Immature natural killer cell (primary cell): ENCODE data around the gene FUT8. TPM values are rescaled to one million over a fixed set of nuclear protein-coding genes. Genes with fewer than 3 reads are reported as not detected.
A peak's percentile ranks its signal among the peaks of the same experiment; 100 is the strongest.

Source experiments
- DNase-seq, 3 donors: peaks; one replicate each; pipeline ENCODE4 v3.0.0; 2022; ENCODE audit warnings: mixed read lengths in 1 of 3
- H3K27ac Mint-ChIP-seq, 6 donors: one replicate each; pipeline ENCODE4 v1.8.0; 2020; ENCODE audit warnings: mixed read lengths in 6 of 6, mild to moderate bottlenecking in 5 of 6, inconsistent platforms in 4 of 6, moderate library complexity in 3 of 6
- H3K27me3 Mint-ChIP-seq, 3 donors: one replicate each; pipeline ENCODE4 v1.8.0; 2020 to 2021; ENCODE audit warnings: low read depth in 3 of 3, mild to moderate bottlenecking in 3 of 3, mixed read lengths in 3 of 3, moderate library complexity in 3 of 3, inconsistent platforms in 1 of 3
- H3K36me3 Mint-ChIP-seq, 3 donors: one replicate each; pipeline ENCODE4 v1.8.0; 2020; ENCODE audit warnings: mixed read lengths in 3 of 3, inconsistent platforms in 2 of 3, mild to moderate bottlenecking in 2 of 3
- H3K4me1 Mint-ChIP-seq, 2 donors: one replicate each; pipeline ENCODE4 v1.8.0; 2020; ENCODE audit warnings: inconsistent platforms in 2 of 2, mild to moderate bottlenecking in 2 of 2, mixed read lengths in 2 of 2, moderate library complexity in 1 of 2
- H3K4me3 Mint-ChIP-seq, 5 donors: one replicate each; pipeline ENCODE4 v1.8.0; 2020; ENCODE audit warnings: mild to moderate bottlenecking in 5 of 5, mixed read lengths in 5 of 5, inconsistent platforms in 3 of 5, moderate library complexity in 3 of 5
- H3K9me3 Mint-ChIP-seq, 6 donors: one replicate each; pipeline ENCODE4 v1.8.0; 2020; ENCODE audit warnings: mild to moderate bottlenecking in 6 of 6, mixed read lengths in 6 of 6, inconsistent platforms in 4 of 6, moderate library complexity in 3 of 6
- polyA plus RNA-seq, 3 donors: library from polyadenylated mRNA; unstranded; fragments of 300-500 nt; fragmentation: Illumina TruSeq; gene quantifications; one replicate each; pipeline ENCODE4 v1.2.3, GENCODE V29; 2021

Gene FUT8
- polyA plus RNA-seq, 3 donors from 2014 or later: 6.5 to 11.1 (median 11.0) TPM

DNA sequence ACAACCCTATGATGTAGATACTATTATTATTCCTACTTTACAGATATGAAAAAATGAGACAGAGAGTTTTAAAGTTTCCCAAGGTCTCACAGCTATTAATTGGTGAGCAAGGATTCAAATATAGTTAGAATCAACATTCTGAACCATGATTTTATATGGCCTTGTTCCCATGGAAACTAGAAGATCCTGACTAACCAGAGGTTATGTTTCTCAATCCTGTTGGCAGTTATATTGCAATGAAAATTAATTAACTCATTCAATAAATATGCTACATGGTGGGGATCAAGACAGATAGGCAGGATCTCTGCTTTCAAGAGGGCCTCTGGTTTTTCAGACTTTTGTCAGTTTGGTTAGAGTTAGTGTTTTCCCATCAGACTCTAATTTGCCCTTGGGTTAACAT, 9.3 kb upstream of the FUT8 start:
- no peaks in the 10 kb centered on the region for H3K9me3 Mint-ChIP-seq
- DNase-seq: no peak
- no peak overlapping the region for H3K27ac Mint-ChIP-seq
- no peak overlapping the region for H3K4me3 Mint-ChIP-seq
- no peaks in the 10 kb centered on the region for H3K4me1 Mint-ChIP-seq
- H3K27me3 Mint-ChIP-seq: no peaks in the 10 kb centered on the region
- no peaks in the 10 kb centered on the region for H3K36me3 Mint-ChIP-seq

DNA sequence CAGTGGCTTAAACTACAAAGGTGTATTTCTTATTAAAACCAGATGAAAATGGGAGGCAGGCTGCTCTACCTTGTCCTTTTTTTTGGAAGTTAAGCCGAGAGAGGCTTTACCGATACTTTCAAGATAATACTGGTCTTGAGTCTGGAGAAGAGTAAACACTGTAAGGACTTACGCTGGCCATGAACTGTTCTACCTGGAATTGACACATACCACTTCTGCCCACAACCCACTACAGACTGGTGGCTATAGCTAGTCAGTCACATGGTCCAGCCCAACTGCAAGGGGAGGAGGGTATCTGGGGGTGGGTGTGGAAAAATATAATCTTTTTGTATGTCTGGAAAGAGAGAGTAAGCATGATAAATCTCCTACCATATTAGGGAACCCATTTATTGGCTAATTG, 4.4 kb upstream of the FUT8 start:
- Mint-ChIP-seq H3K27ac (no peak overlapping the region), H3K9me3 (no peaks in the 10 kb centered on the region), H3K36me3 (no peaks in the 10 kb centered on the region), H3K4me3 (no peak overlapping the region), H3K27me3 (peaks cover 2 to 6% (median 4%) of the 10 kb centered on the region in 3 donors), H3K4me1 (peaks cover 9 to 14% of the 10 kb centered on the region in 2 donors)
- DNase-seq: no peak

GRCh38 chr14:65410640-65411039, 1.9 kb upstream of the FUT8 start:
- Mint-ChIP-seq H3K4me3 (peak overlapping the region; percentile 95 to 100 (median 99)), H3K27ac (peak overlapping the region in 5 of 6 donors; percentile 13 to 99 (median 94)), H3K27me3 (peaks cover 2 to 6% (median 4%) of the 10 kb centered on the region in 3 donors), H3K4me1 (peaks cover 13 to 36% of the 10 kb centered on the region in 2 donors), H3K9me3 (no peaks in the 10 kb centered on the region), H3K36me3 (no peaks in the 10 kb centered on the region)
- DNase-seq: no peak

DNA sequence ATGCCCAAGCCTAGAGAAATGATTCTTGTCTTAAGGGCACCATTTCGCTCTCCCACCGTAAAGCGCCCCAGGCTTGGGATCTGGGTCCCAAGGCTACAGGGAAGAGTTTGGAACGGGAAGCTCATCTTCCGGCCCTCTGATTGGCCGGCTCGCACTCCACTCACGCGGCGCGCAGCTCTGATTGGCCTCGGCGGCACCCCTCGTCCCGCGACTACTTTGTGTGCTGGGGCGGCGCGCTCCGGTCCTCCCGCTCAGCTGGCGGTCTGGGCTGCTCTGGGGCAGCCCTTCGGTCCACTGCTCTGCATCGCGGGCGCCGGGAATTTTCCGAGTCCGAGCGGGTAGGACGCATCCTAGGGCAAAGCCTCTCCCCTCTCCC, 886 bp upstream of the FUT8 start:
- Mint-ChIP-seq H3K4me1 (peaks cover 13 to 36% of the 10 kb centered on the region in 2 donors), H3K4me3 (peak overlapping the region; percentile 95 to 100 (median 99)), H3K36me3 (no peaks in the 10 kb centered on the region), H3K27ac (peak overlapping the region; percentile 85 to 99 (median 98)), H3K27me3 (peaks cover 2 to 6% (median 4%) of the 10 kb centered on the region in 3 donors), H3K9me3 (no peaks in the 10 kb centered on the region)
- DNase-seq: peak; percentile 70 to 77 (median 76)

DNA sequence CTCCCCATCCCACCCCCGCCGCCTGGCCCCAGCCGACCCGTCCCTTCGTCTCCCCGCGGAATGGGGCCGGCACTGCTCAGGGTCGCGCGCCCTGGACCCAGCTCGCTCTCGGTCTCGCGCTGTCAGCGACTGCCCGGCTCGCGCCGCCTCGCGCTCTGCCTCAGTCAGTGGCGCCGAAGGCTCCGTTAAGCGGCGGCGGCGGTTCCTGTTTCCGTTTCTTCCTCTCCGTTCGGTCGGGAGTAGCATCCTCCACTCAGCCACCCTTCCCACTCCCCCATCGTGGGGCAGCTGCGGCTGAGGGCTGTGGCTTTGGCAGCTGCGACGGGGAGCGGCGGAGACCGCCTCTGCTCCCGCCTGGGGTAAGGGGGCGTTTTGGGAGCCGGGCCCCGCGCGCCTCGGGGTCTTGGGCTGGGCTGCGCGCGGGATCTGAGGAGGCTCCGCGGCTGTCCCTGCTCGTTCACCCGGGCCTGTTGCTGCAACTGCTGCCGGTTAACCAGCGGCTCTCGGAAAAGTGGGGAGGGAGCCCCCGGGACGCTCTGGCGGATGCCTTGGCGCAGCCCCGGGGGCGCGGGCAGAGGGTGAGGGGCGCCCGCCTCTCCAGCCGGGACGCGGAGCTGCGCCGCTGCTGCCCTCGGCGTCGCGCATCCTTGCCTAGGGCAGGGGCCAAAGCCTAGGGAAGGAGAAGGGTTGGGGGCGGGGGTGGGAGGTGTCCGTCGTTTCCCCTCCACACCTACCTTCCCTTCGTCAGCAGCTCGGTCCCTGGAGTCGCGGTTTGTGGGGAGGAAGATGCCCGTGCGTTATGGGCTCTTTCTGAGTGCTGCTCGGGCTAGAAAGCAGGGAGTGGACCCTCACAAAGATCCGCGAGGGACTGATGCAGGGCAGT, 567 bp downstream of the FUT8 start:
- Mint-ChIP-seq H3K27ac (peak overlapping the region; percentile 27 to 82 (median 72)), H3K27me3 (peaks cover 2 to 6% (median 4%) of the 10 kb centered on the region in 3 donors)

GRCh38 chr14:65413739-65414045, 1.2 kb downstream of the FUT8 start:
- DNase-seq: no peak
- peaks cover 13 to 36% of the 10 kb centered on the region in 2 donors for H3K4me1 Mint-ChIP-seq
- no peaks in the 10 kb centered on the region for H3K9me3 Mint-ChIP-seq
- no peaks in the 10 kb centered on the region for H3K36me3 Mint-ChIP-seq
- peaks cover 2 to 6% (median 4%) of the 10 kb centered on the region in 3 donors for H3K27me3 Mint-ChIP-seq
- H3K27ac Mint-ChIP-seq: peak overlapping the region; percentile 27 to 82 (median 72)
- peak overlapping the region; percentile 86 to 100 (median 99) for H3K4me3 Mint-ChIP-seq

More for the DNA sequence above, 567 bp downstream of the FUT8 start:
- DNase-seq: peak in 2 of 3 donors; percentile 1 to 2
- H3K4me3 Mint-ChIP-seq: peak overlapping the region; percentile 95 to 100 (median 99)
- no peaks in the 10 kb centered on the region for H3K36me3 Mint-ChIP-seq
- H3K4me1 Mint-ChIP-seq: peaks cover 13 to 36% of the 10 kb centered on the region in 2 donors
- H3K9me3 Mint-ChIP-seq: no peaks in the 10 kb centered on the region

DNA sequence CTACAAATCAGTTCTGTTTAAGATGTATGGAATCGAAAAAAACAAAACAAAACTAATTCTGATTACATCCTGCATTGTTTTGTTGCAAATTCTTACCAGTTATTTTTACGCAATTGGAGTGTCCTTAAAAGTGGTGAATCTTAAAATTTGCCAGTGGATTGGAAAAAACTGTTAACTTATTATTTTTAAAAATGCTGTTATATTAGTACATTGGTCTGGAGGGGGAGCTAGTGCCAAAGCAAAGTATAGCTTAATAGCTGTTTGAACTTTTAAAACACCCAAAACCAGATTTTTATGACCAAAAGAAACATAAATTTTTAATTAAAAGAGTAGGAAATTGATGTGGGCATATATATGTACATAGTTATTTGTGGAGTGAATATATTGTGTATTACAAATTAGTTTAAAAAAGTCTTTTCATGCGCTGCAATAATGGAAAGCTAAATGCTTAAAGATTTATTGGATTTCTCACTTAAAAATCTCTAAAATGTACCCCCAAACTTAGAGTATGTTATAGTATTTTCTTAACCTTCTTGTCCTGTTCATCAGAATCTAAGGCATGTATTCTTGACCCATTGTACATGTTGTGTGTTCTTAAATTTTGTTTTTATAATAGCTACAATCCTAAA, 2.5 kb downstream of the FUT8 start:
- Mint-ChIP-seq H3K4me3 (no peak overlapping the region), H3K4me1 (peaks cover 12 to 36% of the 10 kb centered on the region in 2 donors), H3K27ac (no peak overlapping the region), H3K9me3 (no peaks in the 10 kb centered on the region), H3K27me3 (peaks cover 2 to 6% (median 4%) of the 10 kb centered on the region in 3 donors), H3K36me3 (no peaks in the 10 kb centered on the region)
- peak in 1 of 3 donors; percentile 16 for DNase-seq

- Mint-ChIP-seq H3K4me1 (peaks cover 12 to 36% of the 10 kb centered on the region in 2 donors), H3K4me3 (no peak overlapping the region), H3K36me3 (no peaks in the 10 kb centered on the region), H3K27ac (no peak overlapping the region), H3K27me3 (peaks cover 2 to 6% (median 4%) of the 10 kb centered on the region in 3 donors), H3K9me3 (no peaks in the 10 kb centered on the region)
- no peak for DNase-seq
Measured at GRCh38 chr14:65415613-65416012, 3.1 kb downstream of the FUT8 start.

GRCh38 chr14:65419593-65420252, 7.2 kb downstream of the FUT8 start:
- Mint-ChIP-seq H3K9me3 (no peaks in the 10 kb centered on the region), H3K4me1 (peaks cover 0 to 14% of the 10 kb centered on the region in 2 donors), H3K27me3 (no peaks in the 10 kb centered on the region), H3K4me3 (no peak overlapping the region), H3K27ac (no peak overlapping the region), H3K36me3 (no peaks in the 10 kb centered on the region)
- DNase-seq: no peak

- Mint-ChIP-seq H3K9me3 (no peaks in the 10 kb centered on the region), H3K27me3 (no peaks in the 10 kb centered on the region), H3K4me3 (no peak overlapping the region), H3K36me3 (no peaks in the 10 kb centered on the region), H3K4me1 (peaks cover 0 to 12% of the 10 kb centered on the region in 2 donors), H3K27ac (no peak overlapping the region)
- DNase-seq: no peak
Measured at GRCh38 chr14:65421201-65421981, 8.9 kb downstream of the FUT8 start.

DNA sequence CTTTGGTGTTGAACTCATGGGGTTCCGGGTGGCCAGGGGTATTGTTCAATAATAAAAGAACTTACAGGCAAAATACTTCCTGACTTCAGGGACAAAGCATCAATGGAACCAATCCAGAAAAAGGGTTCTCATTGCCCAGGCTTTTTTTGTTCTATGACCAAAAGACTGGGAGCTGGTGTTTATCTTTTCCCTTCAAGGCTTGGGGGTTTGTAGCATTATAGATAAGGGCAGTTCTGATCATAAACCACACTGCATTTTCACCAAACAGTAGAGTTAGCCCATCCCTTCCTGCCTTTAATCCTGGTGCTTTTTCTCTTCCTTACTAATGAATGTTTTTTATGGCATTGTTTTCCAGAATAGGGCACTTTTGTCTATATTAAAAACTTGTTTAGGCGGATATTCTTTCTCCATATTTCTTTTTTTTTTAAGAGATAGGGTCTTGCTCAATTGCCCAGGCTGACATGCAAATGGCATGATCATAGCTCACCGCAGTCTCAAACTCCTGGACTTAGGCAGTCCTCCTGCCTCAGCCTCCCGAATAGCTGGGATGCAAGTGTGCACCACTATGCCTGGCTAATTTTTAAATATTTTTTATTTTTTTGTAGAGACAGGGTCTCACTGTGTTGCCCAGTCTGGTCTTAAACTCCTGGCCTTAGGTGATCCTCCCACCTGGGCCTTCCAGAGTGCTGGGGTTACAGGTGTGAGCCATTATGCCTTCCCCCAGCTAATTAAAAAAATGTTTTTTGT, 9.7 kb downstream of the FUT8 start:
- no peaks in the 10 kb centered on the region for H3K36me3 Mint-ChIP-seq
- H3K9me3 Mint-ChIP-seq: no peaks in the 10 kb centered on the region
- peaks cover 0 to 12% of the 10 kb centered on the region in 2 donors for H3K4me1 Mint-ChIP-seq
- H3K27me3 Mint-ChIP-seq: no peaks in the 10 kb centered on the region
- no peak overlapping the region for H3K27ac Mint-ChIP-seq
- no peak overlapping the region for H3K4me3 Mint-ChIP-seq
- no peak for DNase-seq

DNA sequence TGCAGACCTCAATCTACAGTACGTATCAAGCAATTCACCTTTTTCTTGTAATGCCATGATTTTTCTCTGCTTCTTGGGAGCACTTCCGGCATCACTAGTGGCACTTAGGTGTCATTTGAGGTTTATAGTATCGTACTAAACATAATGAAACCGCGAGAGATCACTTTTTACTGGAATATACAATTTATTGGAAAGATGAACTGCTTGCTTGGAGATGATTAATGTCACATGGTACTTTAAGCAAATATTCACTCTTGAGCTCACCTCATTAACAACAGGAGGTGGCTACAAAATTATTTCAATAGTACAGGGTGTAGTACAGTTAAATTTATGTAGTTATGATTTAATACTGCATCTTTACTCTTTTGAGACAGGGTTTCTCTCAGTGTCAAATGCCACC, 11.5 kb downstream of the FUT8 start:
- peaks cover 0 to 14% of the 10 kb centered on the region in 2 donors for H3K4me1 Mint-ChIP-seq
- H3K9me3 Mint-ChIP-seq: no peaks in the 10 kb centered on the region
- H3K4me3 Mint-ChIP-seq: no peak overlapping the region
- H3K27ac Mint-ChIP-seq: no peak overlapping the region
- H3K27me3 Mint-ChIP-seq: no peaks in the 10 kb centered on the region
- DNase-seq: no peak
- H3K36me3 Mint-ChIP-seq: no peaks in the 10 kb centered on the region

GRCh38 chr14:65424531-65424930, 12.0 kb downstream of the FUT8 start:
- DNase-seq: no peak
- no peak overlapping the region for H3K27ac Mint-ChIP-seq
- H3K36me3 Mint-ChIP-seq: no peaks in the 10 kb centered on the region
- H3K4me1 Mint-ChIP-seq: peaks cover 0 to 18% of the 10 kb centered on the region in 2 donors
- no peaks in the 10 kb centered on the region for H3K27me3 Mint-ChIP-seq
- no peaks in the 10 kb centered on the region for H3K9me3 Mint-ChIP-seq
- no peak overlapping the region for H3K4me3 Mint-ChIP-seq
